ENCODE data around the gene CYP26B1. TPM values are rescaled to one million over a fixed set of nuclear protein-coding genes. Genes with fewer than 3 reads are reported as not detected.

Gene CYP26B1
- total RNA-seq, 2 donors from 2014 or later = 0.52 to 4.9 TPM

DNA sequence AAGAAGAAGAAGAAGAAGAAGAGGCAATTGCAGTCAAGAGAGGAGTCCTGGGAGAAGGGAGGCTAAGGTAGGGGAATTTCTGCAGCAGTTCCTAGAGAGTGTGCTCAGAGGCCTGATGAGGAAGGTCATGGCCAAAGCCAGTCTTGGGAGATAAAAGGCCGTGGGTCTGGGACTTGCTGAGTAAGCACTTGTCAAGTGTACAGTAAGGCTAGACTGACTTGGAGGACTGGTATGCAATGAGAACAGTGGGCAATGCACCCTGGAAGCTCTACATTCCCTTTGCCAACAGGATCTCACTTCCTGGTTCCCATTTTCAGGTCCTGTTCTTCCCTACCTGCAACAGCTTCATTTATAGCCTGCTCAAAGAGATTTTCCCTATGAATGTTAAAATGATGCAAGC is 28.6 kb upstream of the CYP26B1 start:
- DNase-seq (no peak), ATAC-seq (no peak)
- Histone ChIP-seq H3K4me1 (no peaks in the 10 kb centered on the region), H3K36me3 (replicated peaks in 1 of 2; ENCODE audit: insufficient read depth in 1 of 2, low read depth in 2 of 2) (no peaks in the 10 kb centered on the region), H3K9me3 (no peaks in the 10 kb centered on the region), H3K27me3 (no peaks in the 10 kb centered on the region), H3K27ac (no peak overlapping the region), H3K4me3 (no peak overlapping the region)
- intact Hi-C loops (cut with DNase I) = no loop called here
- WGBS, 2 donors = 39 to 67% methylated on average over 1 of the region's 1 CpG
- TF ChIP-seq CTCF (IDR thresholded peaks at IDR 0.05) (no peak), POLR2A (IDR thresholded peaks at IDR 0.05) (no peak)

DNA sequence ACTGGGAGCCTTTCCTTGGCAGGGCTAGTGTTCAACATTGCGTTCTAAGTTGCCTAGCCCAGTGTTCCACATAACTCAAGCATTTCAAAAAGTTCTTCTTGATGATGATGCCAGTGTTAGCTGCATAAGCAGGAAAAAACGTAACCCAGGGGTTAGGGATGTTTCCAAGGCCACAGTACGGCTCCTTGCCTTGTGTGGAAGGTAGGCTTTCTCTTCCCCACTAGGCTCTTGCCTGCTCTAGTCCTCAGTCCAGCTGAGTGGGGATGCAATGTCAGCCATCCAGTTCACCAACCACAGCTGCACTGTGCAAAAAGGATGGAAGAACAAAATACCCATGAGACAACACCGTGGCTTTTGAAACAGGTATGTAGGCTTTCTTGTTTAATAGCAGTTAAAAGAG is 28.0 kb upstream of the CYP26B1 start:
- Histone ChIP-seq H3K9me3 (no peaks in the 10 kb centered on the region), H3K36me3 (replicated peaks in 1 of 2; ENCODE audit: insufficient read depth in 1 of 2, low read depth in 2 of 2) (no peaks in the 10 kb centered on the region), H3K4me1 (no peaks in the 10 kb centered on the region), H3K4me3 (no peak overlapping the region), H3K27ac (no peak overlapping the region), H3K27me3 (no peaks in the 10 kb centered on the region)
- TF ChIP-seq POLR2A (IDR thresholded peaks at IDR 0.05) (no peak), CTCF (IDR thresholded peaks at IDR 0.05) (no peak)
- no peak for ATAC-seq
- WGBS, 2 donors = 85 to 86% methylated on average over 4 of the region's 4 CpGs
- no peak for DNase-seq
- intact Hi-C loops (cut with DNase I) = no loop called here

GRCh38 chr2:72173640-72174321 is 26.1 kb upstream of the CYP26B1 start:
- no peaks in the 10 kb centered on the region for H3K4me1 ChIP-seq
- H3K27ac ChIP-seq = no peak overlapping the region
- H3K36me3 ChIP-seq (replicated peaks in 1 of 2; ENCODE audit: insufficient read depth in 1 of 2, low read depth in 2 of 2) = no peaks in the 10 kb centered on the region
- ATAC-seq (no peak), DNase-seq (no peak)
- 56 to 59% methylated on average over 5 to 8 of the region's 8 CpGs for WGBS, 2 donors
- no peak for TF ChIP-seq CTCF (IDR thresholded peaks at IDR 0.05)
- TF ChIP-seq POLR2A (IDR thresholded peaks at IDR 0.05) = no peak
- no peak overlapping the region for H3K4me3 ChIP-seq
- H3K9me3 ChIP-seq = no peaks in the 10 kb centered on the region
- no peaks in the 10 kb centered on the region for H3K27me3 ChIP-seq
- intact Hi-C loops (cut with DNase I) = no loop called here

- no peaks in the 10 kb centered on the region for H3K9me3 ChIP-seq
- no peak for DNase-seq
- no peaks in the 10 kb centered on the region for H3K4me1 ChIP-seq
- intact Hi-C loops (cut with DNase I) = no loop called here
- no peaks in the 10 kb centered on the region for H3K27me3 ChIP-seq
- H3K27ac ChIP-seq = no peak overlapping the region
- no peak for TF ChIP-seq CTCF (IDR thresholded peaks at IDR 0.05)
- no peak for TF ChIP-seq POLR2A (IDR thresholded peaks at IDR 0.05)
- WGBS, 2 donors = 87 to 91% methylated on average over 2 of the region's 2 CpGs
- no peak for ATAC-seq
- H3K4me3 ChIP-seq = no peak overlapping the region
- H3K36me3 ChIP-seq (replicated peaks in 1 of 2; ENCODE audit: insufficient read depth in 1 of 2, low read depth in 2 of 2) = no peaks in the 10 kb centered on the region
Observed at GRCh38 chr2:72172478-72172877, 24.8 kb upstream of the CYP26B1 start.

GRCh38 chr2:72166279-72166678 is 18.6 kb upstream of the CYP26B1 start:
- Histone ChIP-seq H3K36me3 (replicated peaks in 1 of 2; ENCODE audit: insufficient read depth in 1 of 2, low read depth in 2 of 2) (no peaks in the 10 kb centered on the region), H3K27me3 (no peaks in the 10 kb centered on the region), H3K4me1 (no peaks in the 10 kb centered on the region), H3K4me3 (no peak overlapping the region), H3K9me3 (no peaks in the 10 kb centered on the region), H3K27ac (no peak overlapping the region)
- ATAC-seq (no peak), DNase-seq (no peak)
- no peak for TF ChIP-seq CTCF (IDR thresholded peaks at IDR 0.05)
- no peak for TF ChIP-seq POLR2A (IDR thresholded peaks at IDR 0.05)
- 84% methylated on average over 3 of the region's 3 CpGs for WGBS, 2 donors
- intact Hi-C loops (cut with DNase I) = no loop called here

Data from body of pancreas (tissue), 4 donors.